ENCODE measurements around the gene RUFY3. TPM values are rescaled to one million over a fixed set of nuclear protein-coding genes. Genes with fewer than 3 reads are reported as not detected.
A peak's percentile ranks its signal among the peaks of the same experiment; 100 is the strongest.

RUFY3 gene
- total RNA-seq, 1 experiment from 2014 or later = 32.9 TPM

- H3K4me3 ChIP-seq (replicated peaks in 1 of 2; ENCODE audit: low read depth in 1 of 2, low read length in 2 of 2) = peak overlapping the region; percentile 98 to 99
- H3K9me3 ChIP-seq (ENCODE audit: control insufficient read depth in 1 of 2, insufficient read depth in 1 of 2, low read depth in 1 of 2, low read length in 2 of 2) = no peaks in the 10 kb centered on the region
- H3K27ac ChIP-seq (ENCODE audit: low read depth, low read length) = peak overlapping the region; percentile 86
- no peak for ATAC-seq
- H3K79me2 ChIP-seq (ENCODE audit: insufficient read depth, low read length) = peaks cover 38% of the 10 kb centered on the region
- H3K4me1 ChIP-seq (ENCODE audit: control insufficient read depth in 1 of 2, insufficient read depth in 2 of 2, low read length in 2 of 2) = peaks cover 11 to 16% of the 10 kb centered on the region in 2 experiments
- H4K20me1 ChIP-seq (ENCODE audit: insufficient read depth) = peaks cover 4% of the 10 kb centered on the region; the same call in 1 of the 2 replicates
- H3K9me2 ChIP-seq (ENCODE audit: insufficient read depth) = no peaks in the 10 kb centered on the region
- ChIA-PET CTCF (interaction anchor here (1.2 kb wide), 1 partner anchor 36 kb away, joined by 4 read pairs; no protein-coding TSS in a partner anchor), RAD21 (ENCODE audit: low non-redundant PET in 1 of 2, low total read pairs in 2 of 2, uncharacterized antibody in 2 of 2, unreplicated experiment in 2 of 2) (no interaction called here), POLR2A (no interaction called here)
- BruUV-seq (replicated peaks) = no TSS peak
- intact Hi-C loops (cut with micrococcal nuclease) = loop anchor here (5.0 to 10.0 kb wide), 3 partner anchors 85 to 307 kb away; partner anchors contain the start of genes DCK and GRSF1
- peak overlapping the region; percentile 89 for H3K4me2 ChIP-seq (ENCODE audit: low read length)
- H3K36me3 ChIP-seq (ENCODE audit: control insufficient read depth in 1 of 2, insufficient read depth in 2 of 2, low read length in 2 of 2) = peaks cover 8 to 16% of the 10 kb centered on the region in 2 experiments; a peak in 3 of 4 replicates
- no peak for TF ChIP-seq SRF (IDR thresholded peaks at IDR 0.05; ENCODE audit: low read depth)
- no peak for TF ChIP-seq MAX (IDR thresholded peaks at IDR 0.05)
- TF ChIP-seq ZFX (IDR thresholded peaks at IDR 0.05) = no peak
- no peak for TF ChIP-seq POLR2A (IDR thresholded peaks at IDR 0.05; ENCODE audit: borderline replicate concordance, extremely low read depth, insufficient read depth, insufficient read length)
- no peak for TF ChIP-seq ZNF274 (IDR thresholded peaks at IDR 0.05; ENCODE audit: low read depth, low read length)
- no peak for TF ChIP-seq CBX3 (IDR thresholded peaks at IDR 0.05; ENCODE audit: low read depth)
- TF ChIP-seq JUND (IDR thresholded peaks at IDR 0.05) = no peak
- TF ChIP-seq ZBTB33 (IDR thresholded peaks at IDR 0.05; ENCODE audit: extremely low read depth, insufficient replicate concordance, low read length) = no peak
- TF ChIP-seq SIN3A (IDR thresholded peaks at IDR 0.05; ENCODE audit: low read depth) = no peak
- H3K27me3 ChIP-seq (ENCODE audit: insufficient read depth, low read length) = no peaks in the 10 kb centered on the region
- peak overlapping the region; percentile 60 for H2AFZ ChIP-seq (ENCODE audit: low read depth, low read length, poor library complexity, severe bottlenecking)
- no peak for DNase-seq (ENCODE audit: low read depth, low spot score)
- peak overlapping the region; percentile 95 for H3K9ac ChIP-seq (ENCODE audit: low read length)
Observed at GRCh38 chr4:70687392-70687791, 34.4 kb upstream of the RUFY3 start.

Measured in HCT116 (cell line).